Renal cortical epithelial cell (primary cell): ENCODE results near the gene TMEM151A. TPM values are rescaled to one million over a fixed set of nuclear protein-coding genes. Genes with fewer than 3 reads are reported as not detected.
"Not testable (repeated sequence)": the region's sequence is repeated elsewhere in the genome, so short reads cannot be mapped to it uniquely, and the experiment has no call there.

ENCODE experiments used
- DNase-seq: peaks from one replicate; pipeline ENCODE4 v3.0.0-alpha.2; 2011; ENCODE audit warnings: low read depth
- total RNA-seq: library from RNA; depleted of rRNA; stranded (reverse); fragments of >200 nt; gene quantifications from 2 replicates; pipeline ENCODE4 v1.2.3, GENCODE V29; 2014

TMEM151A gene
- total RNA-seq, 1 donor from 2014 or later = 0.10 TPM

DNA sequence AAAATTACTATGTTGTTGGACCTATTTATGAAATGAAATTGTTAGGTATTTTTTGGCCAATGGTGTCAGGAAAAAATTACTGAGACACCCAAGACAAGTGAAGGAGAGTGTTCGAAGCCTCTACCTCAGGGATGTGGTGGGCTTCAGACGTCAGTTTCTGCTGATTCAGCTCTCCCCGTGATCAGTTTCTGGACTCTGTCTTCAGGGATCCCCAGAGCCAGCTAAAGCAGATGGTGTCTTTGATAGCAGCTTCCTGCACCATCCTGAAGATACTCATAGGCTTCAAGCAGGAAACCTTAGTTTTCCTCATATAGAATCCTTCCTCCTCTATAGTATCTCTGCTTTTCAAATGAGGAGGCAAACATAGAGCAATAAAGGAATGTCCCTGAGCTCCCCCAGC lies 17.8 kb downstream of the TMEM151A start:
- no peak for DNase-seq

DNA sequence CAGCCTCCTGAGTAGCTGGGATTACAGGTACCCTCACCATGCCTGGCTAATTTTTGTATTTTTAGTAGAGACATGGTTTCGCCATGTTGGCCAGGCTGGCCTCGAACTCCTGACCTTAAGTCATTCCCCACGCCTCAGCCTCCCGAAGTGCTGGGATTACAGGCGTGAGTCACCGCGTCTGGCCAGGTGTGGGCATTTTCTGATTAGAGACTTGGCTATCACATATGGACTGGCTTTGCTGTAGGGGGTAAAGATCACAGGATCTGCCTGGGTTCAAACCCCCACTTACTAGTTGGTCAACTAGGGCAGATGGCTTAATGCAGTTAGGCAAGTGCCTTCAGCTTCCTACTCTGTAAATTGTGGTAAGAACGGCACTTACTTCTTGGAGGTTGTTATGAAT lies 18.6 kb downstream of the TMEM151A start:
- DNase-seq = no peak

DNA sequence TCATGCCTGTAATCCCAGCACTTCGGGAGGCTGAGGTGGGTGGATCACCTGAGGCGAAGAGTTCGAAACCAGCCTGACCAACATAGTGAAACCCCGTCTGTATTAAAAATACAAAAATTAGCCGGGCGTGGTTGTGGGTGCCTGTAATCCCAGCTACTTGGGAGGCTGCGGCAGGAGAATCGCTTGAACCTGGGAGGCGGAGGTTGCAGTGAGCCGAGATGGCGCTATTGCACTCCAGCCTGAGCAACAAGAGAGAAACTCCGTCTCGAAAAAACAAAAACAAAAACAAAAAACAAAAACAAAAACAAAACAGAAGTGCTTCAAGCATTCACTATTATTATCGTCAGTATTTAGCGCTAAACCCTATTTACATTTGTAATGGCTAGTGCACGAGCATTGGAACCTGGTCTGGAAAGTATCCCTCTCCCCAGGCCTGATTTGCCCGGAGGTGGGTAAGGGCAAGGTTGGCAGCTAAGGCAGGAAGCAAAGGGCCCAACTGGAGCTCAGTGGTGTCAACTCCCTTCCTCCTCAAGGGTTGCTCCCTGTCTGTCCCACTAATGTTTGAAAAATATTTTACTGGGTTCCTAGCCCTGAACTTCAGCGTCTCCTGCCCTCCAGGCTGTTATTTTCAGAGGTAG lies 19.2 kb downstream of the TMEM151A start:
- not testable (repeated sequence) for DNase-seq

DNA sequence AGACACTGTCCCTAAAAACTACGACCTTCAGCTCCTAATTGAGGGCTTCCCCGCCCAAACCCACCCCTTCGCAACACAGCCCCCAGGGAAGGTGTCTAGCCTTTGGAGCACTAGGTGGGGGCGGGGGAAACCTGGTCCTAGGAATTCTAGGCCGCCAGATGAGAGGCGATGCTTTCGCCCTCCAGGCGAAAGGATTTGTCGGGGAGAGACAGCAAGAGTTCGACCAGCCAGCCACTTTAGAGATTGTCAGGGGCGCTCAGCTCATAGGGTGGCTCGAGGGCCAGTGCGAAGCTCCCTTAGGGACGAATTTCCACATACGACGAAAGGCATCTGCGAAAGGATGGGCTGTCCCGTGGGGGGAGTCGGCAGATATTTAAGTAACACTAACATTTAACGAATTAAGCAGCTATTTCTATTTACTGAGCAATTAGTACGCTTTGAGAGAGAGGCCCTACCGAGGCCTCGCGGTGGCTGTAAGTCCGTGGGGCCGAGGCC lies 19.8 kb downstream of the TMEM151A start:
- DNase-seq = no peak

DNA sequence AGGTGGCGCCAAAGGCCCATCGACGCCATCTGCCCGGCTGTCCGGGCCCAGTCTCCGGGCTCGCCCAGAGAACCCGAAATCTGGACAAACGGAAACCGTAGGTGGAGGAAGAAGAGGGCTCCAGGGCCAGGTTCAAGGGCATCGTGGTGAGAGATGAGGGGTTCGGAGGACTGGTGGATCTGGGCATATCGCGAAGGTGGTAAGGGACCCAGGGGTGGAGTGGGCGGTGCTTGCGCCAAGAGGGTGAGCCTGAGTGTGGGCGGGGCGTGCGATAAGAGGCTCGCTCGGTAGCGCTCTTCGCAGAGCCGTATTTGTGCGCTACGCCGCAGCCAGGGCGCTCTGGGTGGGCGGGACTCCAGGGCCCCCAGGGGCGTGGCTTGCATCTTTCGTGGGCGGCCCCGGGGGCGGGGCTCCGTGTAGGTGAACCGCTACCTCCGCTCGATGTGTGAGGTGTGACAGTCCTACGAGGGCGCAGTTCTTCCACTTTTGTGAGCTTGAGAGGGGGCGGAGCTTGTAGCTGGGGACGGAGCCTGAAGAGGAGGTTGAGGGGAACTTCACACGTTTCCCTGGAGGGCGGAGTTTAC lies 20.4 kb downstream of the TMEM151A start:
- DNase-seq = peak; percentile 87

DNA sequence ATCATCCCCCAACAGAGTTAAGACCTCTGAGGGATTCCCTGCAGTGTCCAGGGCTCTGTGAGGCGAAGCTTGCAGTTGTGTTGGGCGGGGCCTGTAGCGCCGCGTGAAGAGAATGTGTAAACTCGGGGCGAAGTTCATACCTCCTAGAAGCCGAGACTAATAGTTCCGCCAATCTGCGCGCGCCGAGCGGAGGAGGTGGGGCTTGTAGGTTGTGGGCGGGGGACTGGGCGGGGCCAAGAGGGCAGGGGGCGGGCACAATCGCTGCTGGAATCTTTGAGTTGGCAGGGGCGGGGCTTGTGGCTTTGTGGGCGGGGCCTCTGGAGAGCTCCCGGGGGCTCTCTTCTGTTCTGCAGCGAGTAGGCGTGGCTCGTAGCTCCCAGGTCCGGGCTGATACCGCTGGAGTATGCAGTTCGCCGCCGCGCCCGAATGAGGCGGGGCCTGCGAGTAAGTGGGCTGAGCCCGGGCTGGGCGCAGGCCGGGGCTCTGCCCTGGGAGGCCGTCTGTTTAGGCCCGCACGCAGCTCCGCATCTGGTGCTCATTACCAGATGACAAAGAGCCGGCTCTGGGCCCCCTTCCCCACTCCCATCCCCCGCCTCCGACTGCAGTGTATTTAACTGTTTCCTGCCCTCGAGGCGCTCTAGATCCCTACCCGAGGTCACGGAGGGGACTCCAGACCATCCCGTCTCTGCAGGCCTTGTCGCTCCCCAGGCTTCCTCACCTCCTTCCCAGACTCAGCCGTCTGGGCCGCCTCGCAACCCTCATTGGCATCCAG lies 21.0 kb downstream of the TMEM151A start:
- peak; percentile 92 for DNase-seq

DNA sequence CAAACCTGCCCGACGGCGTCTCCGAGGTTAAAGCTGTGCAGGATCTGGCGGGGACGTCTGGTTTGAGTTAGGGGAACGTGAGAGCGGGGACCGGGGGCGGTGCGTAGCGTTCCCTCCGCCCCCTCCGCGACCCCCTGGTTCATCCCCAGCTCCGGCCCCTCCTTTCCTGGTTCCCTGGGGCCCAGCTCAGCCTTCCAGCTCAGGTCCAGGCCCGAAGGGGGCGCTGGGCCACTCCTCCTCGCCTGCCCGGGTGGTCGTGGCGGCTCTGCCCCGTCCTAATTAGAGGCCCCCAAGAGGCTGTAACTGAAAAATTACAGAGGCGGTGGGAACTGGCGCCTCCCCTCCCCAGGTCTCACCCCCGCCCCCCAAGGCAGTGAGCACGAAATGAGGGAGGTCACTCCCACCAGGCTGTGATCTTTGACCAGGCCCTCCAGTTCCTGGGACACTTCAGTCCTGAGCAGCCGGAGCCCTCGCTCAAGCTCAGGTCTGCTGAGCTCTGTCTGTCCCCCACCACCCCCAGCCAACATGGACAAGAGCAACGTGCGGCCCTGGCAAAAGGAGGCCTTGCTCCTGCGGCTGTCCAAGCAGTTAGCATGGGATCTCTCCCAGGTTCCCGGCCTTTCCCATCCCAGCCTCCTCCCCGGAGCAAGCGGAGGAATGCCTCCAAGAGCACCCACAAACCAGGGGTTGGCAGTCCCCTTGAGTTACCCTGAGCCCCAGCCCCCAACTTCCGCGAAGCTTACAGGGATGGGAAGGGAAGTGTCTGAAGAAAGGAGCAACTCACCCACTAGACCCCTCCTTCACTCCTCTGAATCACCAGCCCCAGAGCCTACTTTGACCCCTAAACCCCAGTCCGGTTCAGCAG lies 21.9 kb downstream of the TMEM151A start:
- DNase-seq = no peak

DNA sequence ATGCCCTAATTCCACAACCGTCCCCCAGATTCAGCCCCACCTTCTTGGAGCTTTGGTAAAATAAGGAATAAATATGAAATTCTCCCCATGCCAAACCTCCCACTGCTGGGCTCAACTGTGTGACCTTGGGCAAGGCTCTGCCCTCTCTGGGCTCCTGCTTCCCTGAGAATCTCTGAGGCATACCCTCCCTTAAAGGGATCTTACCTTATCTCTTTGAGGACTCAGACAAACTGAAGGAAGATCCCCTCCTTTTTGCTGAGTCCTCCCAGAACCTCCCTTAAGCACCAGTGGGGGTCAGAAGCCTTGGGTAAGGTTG lies 22.4 kb downstream of the TMEM151A start:
- no peak for DNase-seq

DNA sequence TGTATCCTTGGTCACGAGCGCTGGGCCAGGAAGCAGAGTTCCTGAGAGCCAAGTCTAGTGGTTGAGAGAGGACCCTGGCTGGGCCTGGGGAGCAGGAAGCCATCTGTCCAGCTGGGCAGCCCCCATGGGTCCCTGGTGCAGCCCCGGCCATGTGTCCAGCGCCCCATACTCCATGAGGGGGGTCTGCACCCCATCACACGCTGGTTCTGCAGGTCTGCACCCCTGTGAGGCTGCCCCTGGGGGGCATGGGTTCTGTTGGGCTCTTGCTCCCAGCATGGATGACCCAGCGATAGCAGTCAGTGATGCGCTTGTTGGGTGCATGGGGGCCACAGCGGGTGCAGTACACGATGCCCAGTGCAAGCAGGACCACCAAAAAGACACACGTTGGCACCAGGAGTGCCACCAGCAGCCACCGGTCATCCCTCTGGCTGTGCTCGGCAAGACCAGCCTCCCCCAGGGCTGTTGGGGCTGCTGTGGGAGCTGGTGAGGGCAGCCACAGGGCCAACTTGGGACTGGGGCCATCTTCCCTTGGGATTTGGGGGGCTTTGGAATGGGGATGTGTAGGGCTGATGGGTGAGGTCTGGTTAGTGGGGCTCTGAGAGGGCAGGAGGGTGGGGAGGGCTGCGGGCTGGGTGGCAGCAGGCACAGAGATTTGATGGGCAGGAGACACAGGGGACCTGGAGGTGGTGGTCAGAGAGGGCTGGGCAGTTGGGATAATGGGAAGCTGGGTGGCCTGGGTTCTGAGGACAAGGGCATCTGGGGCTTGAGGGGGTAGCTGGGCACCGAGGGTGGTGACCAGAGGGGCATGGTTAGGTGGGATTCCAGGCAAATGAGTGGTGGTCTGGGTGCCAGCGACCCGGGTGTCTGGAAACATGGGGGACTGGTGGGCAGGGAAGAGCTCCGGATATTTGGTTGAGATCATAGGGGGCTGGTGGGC lies 23.1 kb downstream of the TMEM151A start:
- DNase-seq = no peak

DNA sequence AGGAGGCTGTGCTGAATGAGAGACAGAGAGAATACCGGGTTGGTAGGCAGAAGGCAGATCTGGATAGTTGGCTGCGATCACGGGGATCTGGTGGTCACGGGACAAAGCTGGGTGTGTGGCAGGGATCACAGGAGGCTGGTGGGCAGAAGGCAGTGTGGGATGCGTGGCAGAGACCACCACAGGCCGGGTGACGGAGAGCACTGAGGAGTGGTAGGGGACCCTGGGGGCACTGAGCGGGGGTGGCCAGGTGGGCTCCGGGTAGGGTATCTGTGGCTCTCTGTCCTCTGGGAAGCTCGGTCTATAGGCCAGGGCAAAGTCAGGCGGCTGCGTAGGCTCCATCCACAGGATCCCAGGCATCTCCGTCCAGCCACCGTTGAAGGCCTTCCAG lies 23.8 kb downstream of the TMEM151A start:
- DNase-seq = no peak

DNA sequence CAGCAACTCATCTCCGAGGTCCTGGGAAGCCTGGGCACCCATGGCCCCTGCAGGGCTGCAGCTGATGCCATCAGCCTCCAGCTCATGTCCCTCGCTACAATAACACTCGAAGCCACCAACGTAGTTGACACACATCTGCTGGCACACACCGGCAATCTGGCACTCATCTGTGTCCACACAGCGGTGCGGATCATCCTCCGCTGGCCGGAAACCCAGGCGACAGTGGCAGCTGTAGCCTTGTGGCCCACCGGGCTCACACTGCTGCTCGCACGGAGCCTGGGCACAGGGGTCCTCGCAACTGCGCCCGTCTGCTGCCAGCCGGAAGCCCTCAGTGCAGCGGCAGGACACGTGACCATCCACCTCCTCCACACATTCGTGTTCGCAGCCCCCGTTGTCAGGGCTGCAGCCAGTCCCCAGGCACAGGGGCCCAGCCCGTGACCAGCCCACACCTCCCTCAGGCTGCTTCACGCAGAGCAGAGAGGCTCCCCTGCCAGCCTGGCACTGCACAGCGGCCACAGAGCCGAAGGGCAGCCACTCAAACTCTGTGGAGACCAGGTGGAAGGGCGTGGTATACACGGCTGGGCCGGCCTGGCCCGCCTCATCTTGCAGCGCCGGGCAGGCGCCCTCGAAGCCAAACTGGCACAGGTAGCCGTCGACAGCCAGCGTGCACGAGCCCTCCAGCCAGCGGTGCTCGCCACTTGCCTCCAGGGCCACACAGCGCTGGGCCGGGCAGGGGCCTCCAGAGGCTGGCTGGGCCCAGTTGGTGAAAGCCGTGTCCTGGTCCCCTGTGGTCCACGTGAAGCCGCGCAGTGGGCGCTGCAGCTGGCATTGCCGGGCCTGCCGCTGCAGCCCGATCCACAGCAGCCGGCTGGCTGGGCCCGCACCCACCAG lies 24.5 kb downstream of the TMEM151A start:
- no peak for DNase-seq

DNA sequence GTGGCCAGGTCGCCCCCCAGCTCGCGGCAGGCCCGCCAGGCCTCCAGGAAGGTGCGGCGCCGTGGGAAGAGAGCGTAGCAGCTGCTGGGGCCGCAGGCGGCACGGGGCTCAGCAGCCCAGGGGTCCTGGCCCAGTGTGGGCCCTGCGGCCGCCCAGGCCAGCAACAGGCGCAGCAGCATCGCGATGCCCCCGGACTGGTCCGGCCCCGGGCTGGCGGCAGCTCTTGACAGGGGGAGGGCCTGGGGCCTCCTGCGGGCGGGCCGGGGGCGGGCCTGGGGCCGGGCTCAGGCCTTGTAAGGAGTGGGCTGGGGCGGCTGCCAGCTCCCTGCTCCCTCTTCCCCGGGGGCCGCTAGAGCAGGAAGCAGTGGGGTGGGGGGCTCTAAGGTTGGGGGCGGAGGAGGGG lies 25.2 kb downstream of the TMEM151A start, which contains the start of gene CD248:
TSS of gene CD248 (minus strand) at position 196 of the 403 bp plus-strand sequence. CDS start at position 179, 17 bp downstream.
- DNase-seq = no peak

DNA sequence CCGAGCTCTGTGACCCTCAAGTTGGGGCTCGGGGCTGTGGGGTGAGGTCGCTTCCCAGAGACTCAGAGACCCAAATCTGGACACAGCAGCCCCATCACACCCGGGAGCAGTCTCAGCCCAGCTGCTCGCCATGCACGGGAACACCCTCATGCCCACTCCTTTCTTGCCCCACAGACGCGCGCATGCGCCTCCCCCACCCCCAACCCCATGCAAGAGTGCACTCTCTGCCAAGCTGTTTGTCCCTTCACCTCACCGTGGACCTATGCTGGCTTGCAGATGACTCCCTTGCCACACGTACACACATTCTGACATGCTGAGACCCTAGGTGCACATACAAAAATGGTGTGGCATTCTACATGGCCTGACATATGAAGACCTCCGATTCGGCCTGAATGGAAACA lies 25.6 kb downstream of the TMEM151A start:
- no peak for DNase-seq

DNA sequence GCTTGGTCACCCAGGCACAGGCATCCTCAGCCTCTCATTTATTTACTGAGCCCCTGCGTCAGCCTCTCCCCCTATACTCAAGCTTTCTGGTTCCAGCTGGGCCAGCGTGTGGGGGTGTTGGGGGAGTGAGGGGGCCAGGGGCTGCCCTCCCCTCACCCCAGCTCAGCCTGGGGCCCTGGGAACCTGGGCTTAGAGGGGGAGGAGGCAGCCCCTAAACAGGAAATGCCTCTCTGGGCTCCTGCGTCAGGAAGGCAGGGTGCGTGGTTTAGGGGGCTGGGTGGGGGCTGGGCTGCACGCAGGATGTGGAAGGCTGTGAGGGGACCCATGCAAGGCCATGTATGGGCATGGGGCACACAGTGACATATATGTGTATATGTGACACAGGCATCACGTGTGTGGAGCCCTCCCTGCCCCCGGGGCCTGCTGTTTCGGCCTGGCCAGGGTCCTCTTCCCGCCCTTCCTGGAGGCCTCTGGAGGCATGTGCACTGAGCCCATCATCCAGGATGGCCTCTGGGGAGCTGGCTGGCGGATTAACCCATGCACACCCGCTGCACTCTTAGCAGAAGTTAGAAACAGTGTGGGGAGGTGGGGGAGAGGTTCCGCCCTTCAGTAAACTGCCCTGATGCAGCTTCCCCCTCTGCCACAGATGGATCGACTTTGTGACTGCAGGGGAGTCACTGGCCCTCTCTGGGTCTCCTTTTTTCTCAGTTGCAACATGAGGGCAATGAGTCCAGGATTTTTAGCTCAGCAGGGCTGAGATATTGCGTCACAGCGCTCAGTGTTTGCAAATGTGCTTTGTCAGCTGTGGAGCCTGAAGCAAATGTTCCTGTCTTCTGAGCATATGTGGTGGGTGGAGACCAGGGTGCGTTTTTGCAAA lies 26.3 kb downstream of the TMEM151A start:
- peak; percentile 72 for DNase-seq

DNA sequence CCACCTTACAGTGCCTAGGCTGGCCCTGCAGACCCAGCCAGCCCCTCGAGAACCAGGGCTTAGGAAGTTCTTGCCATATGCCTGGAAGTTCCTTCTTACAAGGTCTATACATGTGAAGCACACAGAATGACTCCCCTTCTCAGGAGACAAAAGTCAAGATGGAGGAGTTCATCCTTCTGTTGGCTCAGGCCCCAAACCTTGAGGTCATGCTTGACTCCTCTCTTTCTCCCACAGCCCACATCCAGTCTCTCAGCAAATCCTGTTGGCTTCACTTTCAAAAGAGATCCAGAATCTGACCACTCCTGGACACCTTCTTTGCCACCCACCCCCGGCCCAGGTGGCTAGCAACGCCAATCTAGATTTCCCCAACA lies 26.9 kb downstream of the TMEM151A start:
- DNase-seq = no peak

DNA sequence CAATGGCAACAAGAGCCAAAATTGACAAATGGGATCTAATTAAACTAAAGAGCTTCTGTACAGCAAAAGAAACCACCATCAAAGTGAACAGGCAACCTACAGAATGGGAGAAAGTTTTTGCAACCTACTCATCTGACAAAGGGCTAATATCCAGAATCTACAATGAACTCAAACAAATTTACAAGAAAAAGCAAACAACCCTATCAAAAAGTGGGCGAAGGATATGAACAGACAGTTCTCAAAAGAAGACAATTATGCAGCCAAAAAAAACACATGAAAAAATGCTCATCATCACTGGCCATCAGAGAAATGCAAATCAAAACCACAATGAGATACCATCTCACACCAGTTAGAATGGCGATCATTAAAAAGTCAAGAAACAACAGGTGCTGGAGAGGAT lies 28.6 kb downstream of the TMEM151A start:
- DNase-seq = not testable (repeated sequence)

DNA sequence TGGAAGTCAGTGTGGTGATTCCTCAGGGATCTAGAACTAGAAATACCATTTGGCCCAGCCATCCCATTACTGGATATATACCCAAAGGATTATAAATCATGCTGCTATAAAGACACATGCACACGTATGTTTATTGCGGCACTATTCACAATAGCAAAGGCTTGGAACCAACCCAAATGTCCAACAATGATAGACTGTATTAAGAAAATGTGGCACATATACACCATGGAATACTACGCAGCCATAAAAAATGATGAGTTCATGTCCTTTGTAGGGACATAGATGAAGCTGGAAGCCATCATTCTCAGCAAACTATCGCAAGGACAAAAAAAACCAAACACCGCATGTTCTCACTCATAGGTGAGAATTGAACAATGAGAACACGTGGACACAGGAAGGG lies 29.1 kb downstream of the TMEM151A start:
- DNase-seq = not testable (repeated sequence)

DNA sequence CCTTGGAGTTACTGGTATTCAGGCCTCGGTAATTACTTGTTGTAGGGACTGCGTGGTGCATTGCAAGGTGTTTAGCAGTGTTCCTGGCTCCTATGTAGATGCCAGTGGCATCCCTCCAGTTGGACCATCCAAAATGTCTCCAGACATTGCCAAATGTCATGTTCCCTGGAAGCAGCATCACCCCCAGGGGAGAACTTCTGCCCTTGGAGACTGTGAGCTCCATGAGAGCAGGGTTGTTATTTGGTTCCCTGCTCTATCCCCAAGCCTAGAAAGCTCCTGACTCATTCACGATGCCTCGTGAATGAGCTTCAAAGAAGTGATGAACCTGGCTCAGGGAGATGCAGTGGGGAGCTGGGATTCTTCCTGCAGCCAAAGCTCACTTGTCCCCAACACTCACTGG lies 29.9 kb downstream of the TMEM151A start:
- DNase-seq = no peak
